Panc1 (cell line): ENCODE data around the gene TGFB2. TPM values are rescaled to one million over a fixed set of nuclear protein-coding genes. Genes with fewer than 3 reads are reported as not detected.

Source experiments
- ATAC-seq: fragments of 200-7000 bp; cut with Tn5 transposase; 2 replicates; pipeline ENCODE4 v1.9.1; 2020; ENCODE audit warnings: mild to moderate bottlenecking, moderate library complexity
- BruUV-seq: library from RNA; stranded (reverse); fragments of 400-500 nt; replicated peaks from 2 replicates; lab custom pipeline; 2021; lab: Mats Ljungman, UMichigan
- CTCF ChIA-PET: fragments of 300-600 bp; sonication (Branson Sonifier 250); formaldehyde crosslinking; loops from one replicate; lab custom pipeline; 2022; ENCODE audit warnings: antibody characterized with exemption; lab: Charles Lee
- POLR2A ChIA-PET: fragments of 300-600 bp; sonication (Branson Sonifier 250); formaldehyde crosslinking; loops from one replicate; lab custom pipeline; 2022; ENCODE audit warnings: antibody characterized with exemption; lab: Charles Lee
- DNase-seq: peaks from one replicate; pipeline ENCODE4 v3.0.0-alpha.2; 2010; ENCODE audit warnings: low read depth, low spot score
- H3K27ac ChIP-seq: 2 replicates; pipeline ENCODE4 v1.5.1; 2011; ENCODE audit warnings: mild to moderate bottlenecking, low read length, inconsistent platforms
- H3K27me3 ChIP-seq: fragments of 200-500 bp; sonication (Bioruptor generic); 2 replicates; pipeline ENCODE4 v1.6.0; 2014; ENCODE audit warnings: low read length, inconsistent platforms; ENCODE audit not compliant: control insufficient read depth, insufficient read depth
- H3K36me3 ChIP-seq: fragments of 200-500 bp; sonication (Bioruptor generic); 2 replicates; pipeline ENCODE4 v1.5.1; 2014; ENCODE audit warnings: inconsistent platforms, mild to moderate bottlenecking, low read length, moderate library complexity; ENCODE audit not compliant: control insufficient read depth, insufficient read depth
- H3K4me1 ChIP-seq: 2 replicates; pipeline ENCODE4 v1.5.1; 2011; ENCODE audit warnings: inconsistent platforms, mild to moderate bottlenecking, low read length, moderate library complexity; ENCODE audit not compliant: control insufficient read depth, insufficient read depth
- H3K4me3 ChIP-seq, 2 experiments: 2 replicates each; pipeline ENCODE4 v1.5.1; 2011 to 2012; ENCODE audit warnings: low read depth in 2 of 2, low read length in 2 of 2, mild to moderate bottlenecking in 2 of 2, inconsistent platforms in 1 of 2, moderate library complexity in 1 of 2
- H3K9me3 ChIP-seq: fragments of 200-500 bp; sonication (Bioruptor generic); 2 replicates; pipeline ENCODE4 v1.5.1; 2014; ENCODE audit warnings: low read depth, mild to moderate bottlenecking, inconsistent platforms, low read length, moderate library complexity; ENCODE audit not compliant: control insufficient read depth, insufficient read depth
- CTCF ChIP-seq: fragments of 450-650 bp; IDR thresholded peaks from 2 replicates; pipeline ENCODE4 v1.5.1; 2017; ENCODE audit warnings: mild to moderate bottlenecking
- POLR2AphosphoS5 ChIP-seq: IDR thresholded peaks from 2 replicates; pipeline ENCODE4 v1.6.1; 2012; ENCODE audit warnings: mild to moderate bottlenecking, low read depth, low read length, moderate library complexity
- REST ChIP-seq, 2 experiments: IDR thresholded peaks; 2 replicates each; pipeline ENCODE4 v1.6.1; 2011 to 2012; ENCODE audit warnings: low read depth in 2 of 2, control low read depth in 1 of 2, low read length in 1 of 2, mild to moderate bottlenecking in 1 of 2, moderate library complexity in 1 of 2; ENCODE audit not compliant: insufficient read depth in 1 of 2
- SIN3A ChIP-seq: IDR thresholded peaks from 2 replicates; pipeline ENCODE4 v1.6.1; 2012; ENCODE audit warnings: low read depth, mild to moderate bottlenecking, low read length, moderate library complexity, borderline replicate concordance; ENCODE audit not compliant: insufficient read depth
- TCF7L2 ChIP-seq: IDR thresholded peaks from 2 replicates; pipeline ENCODE4 v1.6.1; 2011; ENCODE audit warnings: mild to moderate bottlenecking, low read depth, low read length, inconsistent platforms
- in situ Hi-C: cut with HindIII; loops from 2 replicates; pipeline ENCODE4 v1.10.0; 2016; ENCODE audit warnings: low sequenced_read_pairs, low pct_unique_long_range_greater_than_20kb
- intact Hi-C: fragments of 100-400 bp; cut with micrococcal nuclease; formaldehyde crosslinking; loops from one replicate; pipeline ENCODE4 v1.10.0; 2022; ENCODE audit not compliant: unreplicated experiment
- total RNA-seq: library from RNA; stranded (reverse); gene quantifications from one replicate; pipeline ENCODE4 v1.2.1, GENCODE V29; 2021; ENCODE audit not compliant: unreplicated experiment

TGFB2 gene
- total RNA-seq, 1 experiment from 2014 or later = 58.9 TPM

- Histone ChIP-seq H3K4me1 (peaks cover 49% of the 10 kb centered on the region), H3K4me3 (no peak overlapping the region), H3K9me3 (no peaks in the 10 kb centered on the region), H3K36me3 (no peaks in the 10 kb centered on the region), H3K27ac (peak overlapping the region; percentile 100), H3K27me3 (no peaks in the 10 kb centered on the region)
- ChIA-PET POLR2A (interaction anchor here (0.5 kb wide), 1 partner anchor 135 kb away, joined by 3 read pairs; no protein-coding TSS in a partner anchor), CTCF (interaction anchor here (1.1 kb wide), 1 partner anchor 27 kb away, joined by 3 read pairs; no protein-coding TSS in a partner anchor)
- ATAC-seq (no peak), DNase-seq (no peak)
- in situ Hi-C loops = no loop called here
- TF ChIP-seq TCF7L2 (no peak), SIN3A (no peak), CTCF (no peak), POLR2AphosphoS5 (no peak), REST (IDR thresholded peaks at IDR 0.05; ENCODE audit: insufficient read depth in 1 of 2, low read depth in 2 of 2, low read length in 1 of 2) (no peak)
- intact Hi-C loops = no loop called here
- no TSS peak for BruUV-seq
These were observed 45.5 kb downstream of the TGFB2 start for GRCh38 chr1:218390618-218391017.

- peak overlapping the region; percentile 62; the same call in 1 of the 2 replicates for H3K27ac ChIP-seq
- intact Hi-C loops = no loop called here
- ATAC-seq (no peak), DNase-seq (no peak)
- H3K27me3 ChIP-seq = no peaks in the 10 kb centered on the region
- CTCF ChIA-PET = no interaction called here
- H3K36me3 ChIP-seq = no peaks in the 10 kb centered on the region
- H3K4me3 ChIP-seq = no peak overlapping the region
- no peaks in the 10 kb centered on the region for H3K9me3 ChIP-seq
- BruUV-seq = no TSS peak
- in situ Hi-C loops = no loop called here
- POLR2A ChIA-PET = no interaction called here
- peaks cover 42% of the 10 kb centered on the region for H3K4me1 ChIP-seq
- TF ChIP-seq SIN3A (no peak), CTCF (no peak), POLR2AphosphoS5 (no peak), REST (IDR thresholded peaks at IDR 0.05; ENCODE audit: insufficient read depth in 1 of 2, low read depth in 2 of 2, low read length in 1 of 2) (no peak), TCF7L2 (no peak)
These were observed 47.6 kb downstream of the TGFB2 start for GRCh38 chr1:218392780-218393179.
